ENCODE measurements around the gene DYNLT1.
"Not testable (repeated sequence)": the region's sequence is repeated elsewhere in the genome, so short reads cannot be mapped to it uniquely, and the experiment has no call there.

The DYNLT1 gene

GRCh38 chr6:158674342-158675131, 30.0 kb upstream of the DYNLT1 start:
- Histone ChIP-seq H3K9me3 (no peaks in the 10 kb centered on the region), H3K27me3 (no peaks in the 10 kb centered on the region), H3K4me3 (ENCODE audit: low read depth in 1 of 2, low read length in 1 of 2) (no peak overlapping the region), H3K4me1 (ENCODE audit: control insufficient read depth in 1 of 2, insufficient read depth in 1 of 2, low read depth in 1 of 2, low read length in 1 of 2) (peaks cover 3 to 9% of the 10 kb centered on the region in 2 experiments), H3K36me3 (peaks cover 10% of the 10 kb centered on the region), H3K27ac (no peak overlapping the region)
- TF ChIP-seq, protein P1, sequence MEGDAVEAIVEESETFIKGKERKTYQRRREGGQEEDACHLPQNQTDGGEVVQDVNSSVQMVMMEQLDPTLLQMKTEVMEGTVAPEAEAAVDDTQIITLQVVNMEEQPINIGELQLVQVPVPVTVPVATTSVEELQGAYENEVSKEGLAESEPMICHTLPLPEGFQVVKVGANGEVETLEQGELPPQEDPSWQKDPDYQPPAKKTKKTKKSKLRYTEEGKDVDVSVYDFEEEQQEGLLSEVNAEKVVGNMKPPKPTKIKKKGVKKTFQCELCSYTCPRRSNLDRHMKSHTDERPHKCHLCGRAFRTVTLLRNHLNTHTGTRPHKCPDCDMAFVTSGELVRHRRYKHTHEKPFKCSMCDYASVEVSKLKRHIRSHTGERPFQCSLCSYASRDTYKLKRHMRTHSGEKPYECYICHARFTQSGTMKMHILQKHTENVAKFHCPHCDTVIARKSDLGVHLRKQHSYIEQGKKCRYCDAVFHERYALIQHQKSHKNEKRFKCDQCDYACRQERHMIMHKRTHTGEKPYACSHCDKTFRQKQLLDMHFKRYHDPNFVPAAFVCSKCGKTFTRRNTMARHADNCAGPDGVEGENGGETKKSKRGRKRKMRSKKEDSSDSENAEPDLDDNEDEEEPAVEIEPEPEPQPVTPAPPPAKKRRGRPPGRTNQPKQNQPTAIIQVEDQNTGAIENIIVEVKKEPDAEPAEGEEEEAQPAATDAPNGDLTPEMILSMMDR (IDR thresholded peaks at IDR 0.05): no peak

- H3K27me3 ChIP-seq: no peaks in the 10 kb centered on the region
- peaks cover 13% of the 10 kb centered on the region for H3K36me3 ChIP-seq
- TF ChIP-seq, protein P1 (IDR thresholded peaks at IDR 0.05): no peak
- no peaks in the 10 kb centered on the region for H3K9me3 ChIP-seq
- peaks cover 21 to 27% of the 10 kb centered on the region in 2 experiments for H3K4me1 ChIP-seq (ENCODE audit: control insufficient read depth in 1 of 2, insufficient read depth in 1 of 2, low read depth in 1 of 2, low read length in 1 of 2)
- no peak overlapping the region for H3K4me3 ChIP-seq (ENCODE audit: low read depth in 1 of 2, low read length in 1 of 2)
- H3K27ac ChIP-seq: no peak overlapping the region
Measured at GRCh38 chr6:158672726-158673125, 28.2 kb upstream of the DYNLT1 start.

- H3K9me3 ChIP-seq; H3K27ac ChIP-seq; H3K27me3 ChIP-seq; H3K4me3 ChIP-seq (ENCODE audit: low read depth in 1 of 2, low read length in 1 of 2): not testable (repeated sequence)
- Histone ChIP-seq H3K4me1 (ENCODE audit: control insufficient read depth in 1 of 2, insufficient read depth in 1 of 2, low read depth in 1 of 2, low read length in 1 of 2) (peaks cover 27 to 33% of the 10 kb centered on the region in 2 experiments), H3K36me3 (peaks cover 13% of the 10 kb centered on the region)
Measured at GRCh38 chr6:158672119-158672518, 27.6 kb upstream of the DYNLT1 start.

GRCh38 chr6:158669145-158670035, 24.8 kb upstream of the DYNLT1 start:
- Histone ChIP-seq H3K9me3 (no peaks in the 10 kb centered on the region), H3K4me3 (ENCODE audit: low read depth in 1 of 2, low read length in 1 of 2) (no peak overlapping the region), H3K36me3 (peaks cover 21% of the 10 kb centered on the region), H3K27me3 (no peaks in the 10 kb centered on the region), H3K27ac (peak overlapping the region; percentile 97), H3K4me1 (ENCODE audit: control insufficient read depth in 1 of 2, insufficient read depth in 1 of 2, low read depth in 1 of 2, low read length in 1 of 2) (peaks cover 55 to 61% of the 10 kb centered on the region in 2 experiments)
- TF ChIP-seq, protein P1 (IDR thresholded peaks at IDR 0.05): no peak

DNA sequence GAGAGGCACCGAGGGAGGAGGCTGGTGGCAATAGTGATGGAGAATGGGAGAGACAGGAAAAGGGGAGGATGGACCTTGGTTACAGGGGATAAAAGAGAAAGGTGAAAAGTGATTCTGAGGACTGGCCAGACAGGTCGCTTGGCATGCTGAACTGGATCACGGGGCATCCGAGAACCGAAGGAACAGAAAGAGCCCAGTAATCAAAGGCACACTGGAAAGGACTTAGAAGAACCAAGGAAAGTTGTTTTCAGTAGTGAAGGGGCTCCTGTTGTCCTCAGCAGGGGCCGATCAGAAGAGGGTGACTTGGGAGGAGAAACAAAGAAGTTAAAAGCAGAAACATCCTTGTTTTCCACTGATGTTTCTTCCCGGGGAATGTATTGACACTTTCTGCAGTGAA, 24.2 kb upstream of the DYNLT1 start:
- peaks cover 58 to 68% of the 10 kb centered on the region in 2 experiments for H3K4me1 ChIP-seq (ENCODE audit: control insufficient read depth in 1 of 2, insufficient read depth in 1 of 2, low read depth in 1 of 2, low read length in 1 of 2)
- H3K9me3 ChIP-seq: no peaks in the 10 kb centered on the region
- peak overlapping the region in 1 of 2 experiments; percentile 48 for H3K4me3 ChIP-seq (ENCODE audit: low read depth in 1 of 2, low read length in 1 of 2)
- no peaks in the 10 kb centered on the region for H3K27me3 ChIP-seq
- H3K36me3 ChIP-seq: peaks cover 26% of the 10 kb centered on the region
- H3K27ac ChIP-seq: peak overlapping the region; percentile 97
- TF ChIP-seq, protein P1 (IDR thresholded peaks at IDR 0.05): no peak

All from neutrophil (primary cell).